Hematopoietic multipotent progenitor cell treated with erythropoietin and hydrocortisone succinate and interleukin-3 and kit ligand, for 6 days (in vitro differentiated cells): Measurements from ENCODE around the gene FAM72D.
"Not testable (repeated sequence)": the region's sequence is repeated elsewhere in the genome, so short reads cannot be mapped to it uniquely, and the experiment has no call there.

Source experiments
- DNase-seq: peaks from one replicate; pipeline ENCODE4 v3.0.0-alpha.2; 2015

Gene FAM72D

DNA sequence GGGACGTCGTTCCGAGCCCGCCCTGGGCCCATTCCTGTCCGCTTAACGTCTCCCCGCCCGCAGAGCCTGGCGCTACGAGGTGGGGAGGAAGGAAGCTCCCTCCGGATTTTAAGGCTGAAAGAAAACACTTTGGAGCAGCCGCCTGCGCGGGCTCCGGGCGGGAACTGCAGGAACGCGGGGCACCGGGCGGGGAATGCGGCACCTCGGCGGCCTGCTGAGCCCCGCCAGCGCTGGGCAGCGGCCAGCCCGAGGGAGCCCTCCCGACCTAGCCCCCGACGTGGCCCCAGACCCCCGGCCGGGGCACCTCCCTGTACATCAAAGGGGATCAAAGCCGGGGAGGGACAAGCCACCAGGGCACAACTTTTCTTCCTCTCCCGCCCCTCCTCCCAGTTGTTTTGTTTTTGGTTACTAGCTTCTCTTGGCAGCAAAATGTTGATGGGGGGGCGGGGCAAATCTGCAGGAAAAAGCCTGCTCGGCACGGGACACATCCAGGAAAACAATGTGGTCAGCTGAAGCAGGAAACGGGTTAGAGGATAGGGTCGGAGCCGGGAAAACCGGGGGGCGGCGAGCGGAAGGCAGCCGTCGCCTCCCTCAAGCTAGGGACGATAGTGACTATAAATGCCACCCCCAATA, 2.1 kb upstream of the FAM72D start:
- DNase-seq, result peak; percentile 0

GRCh38 chr1:145094655-145095211, 1.0 kb upstream of the FAM72D start:
- DNase-seq, result not testable (repeated sequence)

GRCh38 chr1:145101725-145102124, 6.0 kb downstream of the FAM72D start:
- not testable (repeated sequence) for DNase-seq

DNA sequence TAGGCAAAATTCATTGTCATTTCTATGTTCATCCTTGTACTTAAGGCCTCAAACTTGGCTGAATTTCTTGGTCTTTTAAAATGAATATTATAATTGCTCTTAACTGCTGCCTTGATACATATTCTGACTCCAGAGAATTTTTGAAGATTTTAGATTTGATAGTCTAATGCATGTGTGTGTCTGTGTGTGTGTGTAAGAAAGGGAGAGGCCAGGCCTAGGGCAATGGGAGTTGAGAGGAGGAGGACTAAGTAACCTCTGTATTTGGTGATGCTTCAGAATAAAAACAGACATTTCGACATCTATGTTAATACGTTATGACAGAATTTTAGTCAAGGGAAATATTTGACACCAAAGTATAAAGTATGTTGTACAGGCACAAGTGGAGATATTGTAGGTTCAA, 7.5 kb downstream of the FAM72D start:
- DNase-seq, result not testable (repeated sequence)

DNA sequence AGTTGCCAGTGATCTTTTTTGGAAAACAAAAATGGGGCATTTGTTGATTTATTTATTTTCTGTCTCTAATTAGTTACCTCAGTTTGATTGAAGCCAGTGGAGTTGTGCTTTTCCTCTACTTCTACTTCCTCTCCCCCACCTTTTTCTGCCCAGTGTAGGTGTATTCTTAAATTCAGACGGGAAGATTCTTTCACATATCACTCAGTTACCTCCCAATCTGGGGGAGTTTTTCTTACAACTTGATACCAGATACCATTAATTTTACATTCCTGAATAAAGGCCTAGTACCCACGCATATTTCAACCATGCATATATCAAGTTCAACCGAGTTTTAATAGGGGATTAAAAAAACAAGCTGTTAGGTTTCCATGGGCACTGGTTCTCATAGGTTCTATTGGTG, 15.9 kb downstream of the FAM72D start:
- DNase-seq, result not testable (repeated sequence)

- not testable (repeated sequence) for DNase-seq
Measured at GRCh38 chr1:145112703-145113102, 16.9 kb downstream of the FAM72D start.

- not testable (repeated sequence) for DNase-seq
Measured at GRCh38 chr1:145114560-145115057, 18.8 kb downstream of the FAM72D start.

DNA sequence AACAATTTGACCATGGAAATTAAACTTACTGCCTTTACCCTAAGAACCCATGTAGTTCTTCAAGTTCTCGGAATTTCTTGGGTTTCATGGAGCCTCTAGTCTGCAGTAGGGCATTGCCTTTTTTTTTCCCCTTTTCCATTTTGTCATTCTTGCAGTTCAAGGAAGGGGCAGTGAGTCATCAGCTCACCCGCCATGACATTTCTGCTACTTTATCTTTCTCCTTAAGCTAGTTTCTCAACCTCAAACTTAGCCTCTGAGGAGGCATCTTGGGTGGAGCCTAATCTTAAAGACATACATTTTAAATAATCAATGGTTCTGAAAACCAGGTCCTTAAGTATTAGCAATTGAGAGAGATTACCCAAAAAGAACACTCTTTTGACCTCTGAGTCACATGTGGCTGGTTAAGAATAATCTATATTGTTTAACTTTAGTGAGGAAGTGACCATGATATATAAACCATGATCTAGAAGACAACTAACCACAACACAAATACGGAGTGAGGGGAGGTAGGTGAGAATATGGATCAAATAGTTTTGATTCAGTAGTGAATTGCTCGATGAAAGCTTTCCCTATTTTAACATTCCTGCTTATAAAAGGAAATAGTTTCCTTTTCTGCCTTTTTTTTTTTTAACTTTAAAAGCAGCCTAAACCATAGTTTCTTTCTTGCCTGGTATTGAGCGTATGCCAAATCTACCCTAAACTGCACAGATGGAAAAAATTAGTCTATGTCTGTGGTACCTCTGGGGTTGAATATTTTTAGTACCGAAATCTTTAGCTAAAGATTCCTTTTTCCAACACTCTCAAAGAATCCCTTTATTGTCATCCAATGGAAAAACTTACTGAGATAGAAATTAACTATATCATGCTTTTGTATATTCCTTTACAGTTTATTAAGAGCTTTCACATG, 20.1 kb downstream of the FAM72D start:
- DNase-seq, result not testable (repeated sequence)

DNA sequence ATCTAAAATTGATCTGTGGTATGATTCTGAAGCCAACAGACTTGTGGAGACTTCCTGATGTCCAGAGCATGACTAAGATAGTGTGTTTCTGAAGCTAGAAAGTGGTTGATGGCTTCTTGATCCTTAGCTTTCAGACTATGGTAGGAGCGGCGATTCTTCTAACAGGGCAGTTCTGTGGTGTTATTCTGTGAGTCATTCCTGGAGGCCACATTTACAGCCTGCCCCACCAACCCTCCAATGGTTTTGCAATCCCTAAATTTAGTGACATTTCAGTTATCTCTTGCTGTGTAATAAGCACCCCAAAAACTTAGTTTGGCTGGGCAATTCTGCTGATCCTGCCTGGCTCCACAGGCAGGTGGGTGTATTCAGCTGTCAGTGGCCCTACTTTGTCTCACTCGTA, 24.1 kb downstream of the FAM72D start:
- DNase-seq, result not testable (repeated sequence)

DNA sequence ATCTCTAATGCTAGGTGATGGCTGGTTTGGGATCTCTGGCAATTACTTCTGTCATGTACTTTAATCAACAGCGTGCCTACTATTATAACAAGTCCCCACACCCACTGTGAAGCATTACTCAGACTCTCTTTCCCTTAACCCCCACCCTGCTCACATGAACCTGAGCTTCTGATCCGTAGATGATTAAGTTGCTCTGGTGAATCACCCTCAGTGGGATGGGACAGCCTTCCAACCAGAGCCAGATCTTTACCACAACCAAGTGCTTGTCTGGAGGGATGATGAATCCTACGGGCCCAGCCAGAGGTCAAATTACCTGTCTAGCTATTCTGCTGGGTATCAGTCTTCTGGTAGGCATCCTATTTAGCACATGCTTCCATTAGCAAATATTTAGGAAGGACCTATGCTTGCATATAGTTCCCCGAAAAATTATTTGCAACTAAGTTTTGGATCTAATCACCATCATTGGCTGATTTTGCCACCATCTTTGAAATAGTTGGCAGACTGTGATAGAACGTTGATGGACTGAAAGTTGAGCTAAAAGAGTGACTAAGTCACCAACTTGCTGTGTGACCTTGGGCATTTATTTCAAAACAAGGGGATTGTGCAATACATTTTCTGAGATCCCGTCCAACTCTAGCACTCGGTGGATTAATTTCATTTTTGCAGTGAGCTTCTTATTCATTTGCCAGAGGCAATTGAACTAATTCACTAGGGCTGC, 26.7 kb downstream of the FAM72D start:
- DNase-seq, result not testable (repeated sequence)

DNA sequence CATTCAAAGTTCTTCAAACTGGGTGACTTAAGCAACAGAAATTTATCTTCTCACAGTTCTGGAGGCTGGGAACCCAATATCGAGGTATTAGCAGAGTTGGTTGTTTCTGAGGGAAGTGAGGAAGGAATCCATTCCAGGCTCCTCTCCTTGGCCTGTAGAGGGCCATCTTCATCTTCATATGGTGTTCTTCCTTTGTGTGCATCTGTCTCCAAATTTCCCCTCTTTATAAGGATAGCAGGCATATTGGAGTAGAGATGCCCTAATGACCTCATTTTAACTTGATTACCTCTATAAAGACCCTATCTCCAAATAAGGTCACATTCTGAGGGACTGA, 27.3 kb downstream of the FAM72D start:
- DNase-seq, result not testable (repeated sequence)

DNA sequence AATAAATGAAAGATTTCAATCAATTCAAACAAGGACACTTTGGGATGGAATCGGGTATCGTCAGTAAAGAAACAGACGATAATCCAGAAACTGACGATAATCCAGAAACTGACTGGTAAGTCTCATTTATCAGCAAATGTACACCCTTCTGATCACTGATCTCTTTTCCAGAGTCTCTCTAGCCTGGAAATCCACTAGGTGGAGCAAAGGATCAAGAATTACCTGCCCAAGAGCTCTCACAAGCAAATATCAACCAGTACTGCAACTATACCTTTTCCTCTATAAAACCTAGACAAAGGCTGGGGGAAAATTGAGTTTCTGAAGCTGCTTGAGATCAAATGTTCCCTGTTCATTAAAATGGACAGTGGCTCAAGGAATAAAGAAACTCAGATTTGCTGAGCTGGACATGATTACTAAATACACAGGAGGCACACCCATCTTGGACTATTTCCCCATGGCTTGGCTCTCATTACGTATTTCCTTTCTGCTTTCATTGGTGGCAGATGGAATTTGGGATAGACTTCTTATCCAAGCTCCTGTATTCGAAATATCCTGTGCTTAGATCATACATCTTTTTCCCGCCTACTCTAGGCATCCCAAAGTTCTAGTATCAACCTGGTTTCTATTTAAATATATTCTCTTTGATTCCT, 28.3 kb downstream of the FAM72D start:
- not testable (repeated sequence) for DNase-seq

- not testable (repeated sequence) for DNase-seq
Measured at GRCh38 chr1:145125112-145125511, 29.3 kb downstream of the FAM72D start.

GRCh38 chr1:145127144-145127543, 31.4 kb downstream of the FAM72D start:
- DNase-seq, result not testable (repeated sequence)

DNA sequence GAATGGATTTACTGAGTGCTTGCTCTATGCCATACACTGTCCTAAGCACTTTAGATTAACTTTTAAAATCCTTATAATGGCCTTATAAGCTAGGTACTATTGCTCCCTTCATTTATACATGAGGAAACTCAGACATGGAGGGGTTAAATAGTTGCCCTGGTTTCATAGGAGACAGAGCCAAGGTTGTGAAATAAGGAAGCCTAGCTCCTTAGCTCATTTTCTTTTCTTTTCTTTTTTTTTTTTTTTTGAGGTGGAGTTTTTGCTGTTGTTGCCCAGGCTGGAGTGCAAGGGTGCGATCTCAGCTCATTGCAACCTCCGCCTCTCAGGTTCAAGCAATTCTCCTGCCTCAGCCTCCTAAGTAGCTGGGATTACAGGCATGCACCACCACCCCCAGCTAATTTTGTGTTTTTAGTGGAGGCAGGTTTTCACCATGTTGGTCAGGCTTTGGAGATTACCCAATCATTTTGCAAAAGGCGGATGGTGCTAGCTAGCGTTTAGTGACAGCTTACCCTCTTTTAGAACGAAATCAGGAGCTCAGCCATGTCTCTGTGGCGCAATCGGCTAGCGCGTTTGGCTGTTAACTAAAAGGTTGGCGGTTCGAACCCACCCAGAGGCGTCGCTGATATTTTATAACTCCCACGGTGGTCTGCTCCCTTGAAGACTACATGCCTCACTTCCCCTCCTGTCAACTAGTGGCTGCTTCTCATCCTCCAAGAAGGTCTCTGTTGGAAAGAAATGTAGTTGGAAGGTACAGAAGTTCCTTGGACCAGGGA, 33.1 kb downstream of the FAM72D start:
- DNase-seq, result peak; percentile 1

DNA sequence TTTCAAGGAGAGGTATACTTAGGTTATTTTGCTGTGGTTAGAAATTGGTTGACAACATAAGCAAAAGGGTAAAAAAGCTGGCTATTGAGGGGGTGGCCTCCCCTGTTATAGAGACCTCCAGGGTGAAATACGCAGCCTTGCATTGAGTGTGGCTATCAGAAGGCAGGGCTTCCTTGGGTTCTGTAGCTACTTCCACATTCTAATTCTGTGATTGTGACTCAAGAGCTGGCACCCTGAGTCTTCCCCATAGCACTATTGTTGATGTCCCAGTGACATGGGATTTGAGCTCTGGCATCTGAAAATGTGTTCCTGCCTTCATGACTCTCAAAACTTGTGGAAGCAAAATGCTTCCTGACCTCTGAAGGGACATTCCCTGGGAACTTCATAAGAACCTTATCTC, 38.7 kb downstream of the FAM72D start:
- DNase-seq, result not testable (repeated sequence)

GRCh38 chr1:145140549-145140948, 44.8 kb downstream of the FAM72D start:
- not testable (repeated sequence) for DNase-seq

GRCh38 chr1:145144264-145144913, 48.6 kb downstream of the FAM72D start:
- DNase-seq, result not testable (repeated sequence)

DNA sequence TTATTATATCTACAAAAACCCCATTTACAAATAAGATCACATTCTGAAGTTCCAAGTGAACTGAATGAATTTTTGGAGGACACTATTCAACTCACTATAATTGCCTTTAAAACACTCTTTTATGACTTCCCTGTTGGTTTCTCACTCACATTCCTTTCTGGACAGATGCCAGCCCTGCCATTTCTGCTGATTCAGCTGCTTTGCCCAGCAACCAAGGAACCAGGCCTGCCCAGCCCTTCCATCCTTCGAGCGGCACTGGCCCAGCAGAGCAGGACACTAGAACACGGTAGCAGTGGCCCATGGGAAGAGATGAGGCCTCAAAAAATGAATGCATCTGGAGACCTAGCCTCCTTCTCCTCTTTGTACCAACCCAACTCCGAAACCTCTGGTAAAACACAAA, 50.5 kb downstream of the FAM72D start:
- not testable (repeated sequence) for DNase-seq

DNA sequence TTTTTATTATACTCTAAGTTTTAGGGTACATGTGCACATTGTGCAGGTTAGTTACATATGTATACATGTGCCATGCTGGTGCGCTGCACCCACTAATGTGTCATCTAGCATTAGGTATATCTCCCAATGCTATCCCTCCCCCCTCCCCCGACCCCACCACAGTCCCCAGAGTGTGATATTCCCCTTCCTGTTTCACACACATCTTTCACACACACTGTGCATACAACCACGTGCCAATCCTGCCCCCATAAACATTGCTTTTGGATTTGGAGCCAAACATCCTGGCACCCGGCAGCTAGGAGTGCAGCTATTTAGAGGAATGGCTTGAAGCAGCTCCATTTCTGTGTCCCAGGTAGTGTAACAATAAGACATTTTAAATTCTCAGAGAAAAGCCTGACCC, 51.4 kb downstream of the FAM72D start:
- DNase-seq, result not testable (repeated sequence)

- DNase-seq, result not testable (repeated sequence)
Measured at GRCh38 chr1:145155421-145155820, 59.6 kb downstream of the FAM72D start.
